Uterus (tissue), 2 donors: ENCODE results near the gene ZNF831.

Experiments used
- POLR2A ChIP-seq, 2 donors: fragments of 450-650 bp; IDR thresholded peaks; one replicate each; pipeline ENCODE4 v1.6.1; 2016; ENCODE audit warnings: antibody characterized with exemption in 2 of 2, mild to moderate bottlenecking in 1 of 2, moderate library complexity in 1 of 2
- TF ChIP-seq, protein P1 (sequence below), 4 experiments: fragments of 200-600 bp in 2 of 4; fragments of 450-650 bp in 2 of 4; sonication (generic) in 2 of 4; IDR thresholded peaks; one replicate each; pipeline ENCODE4 v1.5.1; 2016 to 2019; ENCODE audit warnings: antibody characterized with exemption in 4 of 4, mild to moderate bottlenecking in 2 of 4, moderate library complexity in 1 of 4

DNA sequence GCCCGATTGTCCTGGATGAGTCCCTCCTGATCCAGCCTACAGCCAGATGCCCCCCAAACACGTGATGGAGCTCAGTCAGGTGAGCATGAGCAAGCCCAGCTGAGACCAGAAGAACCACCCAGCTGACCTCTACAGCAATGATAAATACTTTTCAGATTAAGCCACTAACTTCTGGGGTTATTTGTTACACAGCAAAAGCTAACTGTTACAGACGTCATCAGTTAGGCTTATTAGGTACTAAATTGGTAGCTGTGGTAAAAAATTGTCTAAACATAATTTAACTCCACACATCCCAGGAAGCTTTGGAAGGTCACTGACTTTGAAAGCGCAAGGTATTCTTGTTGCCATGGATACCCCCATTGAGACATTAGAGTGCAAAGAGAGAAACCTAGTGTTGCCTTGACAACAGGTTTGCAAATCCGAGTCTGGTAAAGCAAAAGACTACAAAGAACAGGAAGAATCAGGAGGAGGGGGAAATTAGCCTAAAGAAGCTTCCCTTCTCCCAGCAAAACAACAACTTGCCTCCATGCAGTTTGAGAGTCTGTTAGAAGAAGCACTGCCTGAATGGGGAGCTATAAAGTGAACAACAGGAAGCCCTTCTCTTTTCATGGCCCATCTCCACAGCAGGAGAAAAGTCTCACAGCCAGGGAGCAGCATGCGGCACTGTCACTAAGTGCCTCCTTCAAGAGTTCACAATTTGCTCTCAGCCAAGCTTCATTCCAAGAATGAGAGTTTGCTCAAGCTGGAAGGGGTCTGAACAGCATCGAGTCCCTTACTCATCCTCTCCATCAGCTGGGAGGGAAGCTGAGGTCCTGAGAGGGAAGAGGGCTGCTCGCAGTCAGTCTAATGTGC, 41.7 kb upstream of the ZNF831 start:
- TF ChIP-seq, protein P1, sequence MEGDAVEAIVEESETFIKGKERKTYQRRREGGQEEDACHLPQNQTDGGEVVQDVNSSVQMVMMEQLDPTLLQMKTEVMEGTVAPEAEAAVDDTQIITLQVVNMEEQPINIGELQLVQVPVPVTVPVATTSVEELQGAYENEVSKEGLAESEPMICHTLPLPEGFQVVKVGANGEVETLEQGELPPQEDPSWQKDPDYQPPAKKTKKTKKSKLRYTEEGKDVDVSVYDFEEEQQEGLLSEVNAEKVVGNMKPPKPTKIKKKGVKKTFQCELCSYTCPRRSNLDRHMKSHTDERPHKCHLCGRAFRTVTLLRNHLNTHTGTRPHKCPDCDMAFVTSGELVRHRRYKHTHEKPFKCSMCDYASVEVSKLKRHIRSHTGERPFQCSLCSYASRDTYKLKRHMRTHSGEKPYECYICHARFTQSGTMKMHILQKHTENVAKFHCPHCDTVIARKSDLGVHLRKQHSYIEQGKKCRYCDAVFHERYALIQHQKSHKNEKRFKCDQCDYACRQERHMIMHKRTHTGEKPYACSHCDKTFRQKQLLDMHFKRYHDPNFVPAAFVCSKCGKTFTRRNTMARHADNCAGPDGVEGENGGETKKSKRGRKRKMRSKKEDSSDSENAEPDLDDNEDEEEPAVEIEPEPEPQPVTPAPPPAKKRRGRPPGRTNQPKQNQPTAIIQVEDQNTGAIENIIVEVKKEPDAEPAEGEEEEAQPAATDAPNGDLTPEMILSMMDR (IDR thresholded peaks at IDR 0.05), result no peak
- no peak for TF ChIP-seq POLR2A (IDR thresholded peaks at IDR 0.05)
